ENCODE results near the gene GRK1. TPM values are rescaled to one million over a fixed set of nuclear protein-coding genes. Genes with fewer than 3 reads are reported as not detected.

Gene GRK1
- total and polyA plus RNA-seq, 4 experiments from 2014 or later = not detected

GRCh38 chr13:113634279-113635047, 32.6 kb upstream of the GRK1 start:
- Mint-ChIP-seq H3K4me3 (peak overlapping the region in 1 of 8 donors; percentile 5), H3K27ac (peak overlapping the region in 2 of 7 donors; percentile 46 to 54), H3K4me1 (peaks cover 0 to 5% (median under 1%) of the 10 kb centered on the region in 4 donors), H3K9me3 (peaks cover 0 to 3% (median 0%) of the 10 kb centered on the region in 8 donors), H3K27me3 (no peaks in the 10 kb centered on the region), H3K36me3 (peaks cover 65 to 74% of the 10 kb centered on the region in 2 donors)
- Histone ChIP-seq H3K27me3 (ENCODE audit: insufficient read depth, low read length) (no peaks in the 10 kb centered on the region), H3K27ac (ENCODE audit: low read depth, low read length) (no peak overlapping the region), H3K4me1 (ENCODE audit: insufficient read depth, low read length) (no peaks in the 10 kb centered on the region), H3K9me3 (ENCODE audit: control insufficient read depth in 1 of 2, low read length in 2 of 2) (no peaks in the 10 kb centered on the region), H3K36me3 (ENCODE audit: insufficient read depth, low read length) (peaks cover 49% of the 10 kb centered on the region), H3K4me3 (ENCODE audit: low read length in 2 of 2) (no peak overlapping the region)
- intact Hi-C loops (cut with micrococcal nuclease) = loop anchor here (5.0 kb wide), 1 partner anchor 283 kb away; no protein-coding TSS in a partner anchor
- CTCF ChIA-PET (ENCODE audit: partially characterized antibody) = no interaction called here
- DNase-seq = peak in 3 of 5 donors; percentile 4 to 14 (median 5)
- POLR2A ChIA-PET (ENCODE audit: partially characterized antibody) = no interaction called here

GRCh38 chr13:113635048-113635420, 32.0 kb upstream of the GRK1 start:
- intact Hi-C loops (cut with micrococcal nuclease) = loop anchor here (5.0 kb wide), 1 partner anchor 282 kb away; no protein-coding TSS in a partner anchor
- H3K4me1 ChIP-seq (ENCODE audit: insufficient read depth, low read length) = no peaks in the 10 kb centered on the region
- no peak overlapping the region for H3K4me3 ChIP-seq (ENCODE audit: low read length in 2 of 2)
- H3K27ac ChIP-seq (ENCODE audit: low read depth, low read length) = no peak overlapping the region
- H3K4me3 Mint-ChIP-seq = no peak overlapping the region
- H3K27me3 Mint-ChIP-seq = no peaks in the 10 kb centered on the region
- no peaks in the 10 kb centered on the region for H3K27me3 ChIP-seq (ENCODE audit: insufficient read depth, low read length)
- CTCF ChIA-PET (ENCODE audit: partially characterized antibody) = no interaction called here
- peaks cover 0 to 3% (median 0%) of the 10 kb centered on the region in 8 donors for H3K9me3 Mint-ChIP-seq
- peaks cover 0 to 5% (median under 1%) of the 10 kb centered on the region in 4 donors for H3K4me1 Mint-ChIP-seq
- peaks cover 70 to 76% of the 10 kb centered on the region in 2 donors for H3K36me3 Mint-ChIP-seq
- peaks cover 49% of the 10 kb centered on the region for H3K36me3 ChIP-seq (ENCODE audit: insufficient read depth, low read length)
- no peaks in the 10 kb centered on the region for H3K9me3 ChIP-seq (ENCODE audit: control insufficient read depth in 1 of 2, low read length in 2 of 2)
- POLR2A ChIA-PET (ENCODE audit: partially characterized antibody) = no interaction called here
- DNase-seq = no peak
- H3K27ac Mint-ChIP-seq = no peak overlapping the region

- H3K27me3 ChIP-seq (ENCODE audit: insufficient read depth, low read length) = no peaks in the 10 kb centered on the region
- Mint-ChIP-seq H3K27ac (no peak overlapping the region), H3K27me3 (no peaks in the 10 kb centered on the region), H3K4me3 (no peak overlapping the region), H3K36me3 (peaks cover 77% of the 10 kb centered on the region in 2 donors), H3K9me3 (peaks cover 0 to 5% (median 0%) of the 10 kb centered on the region in 8 donors), H3K4me1 (peaks cover 0 to 5% (median under 1%) of the 10 kb centered on the region in 4 donors)
- no peaks in the 10 kb centered on the region for H3K9me3 ChIP-seq (ENCODE audit: control insufficient read depth in 1 of 2, low read length in 2 of 2)
- POLR2A ChIA-PET (ENCODE audit: partially characterized antibody) = no interaction called here
- H3K27ac ChIP-seq (ENCODE audit: low read depth, low read length) = no peak overlapping the region
- intact Hi-C loops (cut with micrococcal nuclease) = loop anchor here (5.0 kb wide), 1 partner anchor 282 kb away; no protein-coding TSS in a partner anchor
- no peak overlapping the region for H3K4me3 ChIP-seq (ENCODE audit: low read length in 2 of 2)
- DNase-seq = no peak
- no peaks in the 10 kb centered on the region for H3K4me1 ChIP-seq (ENCODE audit: insufficient read depth, low read length)
- CTCF ChIA-PET (ENCODE audit: partially characterized antibody) = no interaction called here
- H3K36me3 ChIP-seq (ENCODE audit: insufficient read depth, low read length) = peaks cover 49% of the 10 kb centered on the region
These were observed 31.3 kb upstream of the GRK1 start for GRCh38 chr13:113635709-113636108.

GRCh38 chr13:113636266-113636963, 30.6 kb upstream of the GRK1 start:
- CTCF ChIA-PET (ENCODE audit: partially characterized antibody) = no interaction called here
- Histone ChIP-seq H3K4me3 (ENCODE audit: low read length in 2 of 2) (no peak overlapping the region), H3K27ac (ENCODE audit: low read depth, low read length) (no peak overlapping the region), H3K9me3 (ENCODE audit: control insufficient read depth in 1 of 2, low read length in 2 of 2) (no peaks in the 10 kb centered on the region), H3K36me3 (ENCODE audit: insufficient read depth, low read length) (peaks cover 49% of the 10 kb centered on the region), H3K27me3 (ENCODE audit: insufficient read depth, low read length) (no peaks in the 10 kb centered on the region), H3K4me1 (ENCODE audit: insufficient read depth, low read length) (no peaks in the 10 kb centered on the region)
- POLR2A ChIA-PET (ENCODE audit: partially characterized antibody) = no interaction called here
- DNase-seq = no peak
- Mint-ChIP-seq H3K36me3 (peaks cover 77% of the 10 kb centered on the region in 2 donors), H3K27me3 (no peaks in the 10 kb centered on the region), H3K4me3 (no peak overlapping the region), H3K4me1 (peaks cover 0 to 5% (median under 1%) of the 10 kb centered on the region in 4 donors), H3K27ac (no peak overlapping the region), H3K9me3 (peaks cover 0 to 7% (median 0%) of the 10 kb centered on the region in 8 donors)
- intact Hi-C loops (cut with micrococcal nuclease) = loop anchor here (5.0 kb wide), 1 partner anchor 281 kb away; no protein-coding TSS in a partner anchor

GRCh38 chr13:113637262-113638160, 29.5 kb upstream of the GRK1 start:
- no peak for DNase-seq
- H3K27ac ChIP-seq (ENCODE audit: low read depth, low read length) = no peak overlapping the region
- no peaks in the 10 kb centered on the region for H3K9me3 ChIP-seq (ENCODE audit: control insufficient read depth in 1 of 2, low read length in 2 of 2)
- CTCF ChIA-PET (ENCODE audit: partially characterized antibody) = no interaction called here
- H3K27me3 ChIP-seq (ENCODE audit: insufficient read depth, low read length) = no peaks in the 10 kb centered on the region
- Mint-ChIP-seq H3K27me3 (no peaks in the 10 kb centered on the region), H3K36me3 (peaks cover 78 to 81% of the 10 kb centered on the region in 2 donors), H3K4me1 (peaks cover 0 to 5% (median under 1%) of the 10 kb centered on the region in 4 donors), H3K4me3 (no peak overlapping the region), H3K27ac (no peak overlapping the region), H3K9me3 (peaks cover 0 to 14% (median 0%) of the 10 kb centered on the region in 8 donors)
- POLR2A ChIA-PET (ENCODE audit: partially characterized antibody) = no interaction called here
- no peaks in the 10 kb centered on the region for H3K4me1 ChIP-seq (ENCODE audit: insufficient read depth, low read length)
- H3K4me3 ChIP-seq (ENCODE audit: low read length in 2 of 2) = no peak overlapping the region
- peaks cover 44% of the 10 kb centered on the region for H3K36me3 ChIP-seq (ENCODE audit: insufficient read depth, low read length)
- intact Hi-C loops (cut with micrococcal nuclease) = loop anchor here (5.0 kb wide), 1 partner anchor 280 kb away; no protein-coding TSS in a partner anchor

GRCh38 chr13:113638173-113638746, 28.8 kb upstream of the GRK1 start:
- H3K4me1 Mint-ChIP-seq = peaks cover 0 to 5% (median under 1%) of the 10 kb centered on the region in 4 donors
- Histone ChIP-seq H3K4me1 (ENCODE audit: insufficient read depth, low read length) (no peaks in the 10 kb centered on the region), H3K36me3 (ENCODE audit: insufficient read depth, low read length) (peaks cover 44% of the 10 kb centered on the region), H3K9me3 (ENCODE audit: control insufficient read depth in 1 of 2, low read length in 2 of 2) (no peaks in the 10 kb centered on the region), H3K27ac (ENCODE audit: low read depth, low read length) (no peak overlapping the region), H3K27me3 (ENCODE audit: insufficient read depth, low read length) (no peaks in the 10 kb centered on the region), H3K4me3 (ENCODE audit: low read length in 2 of 2) (no peak overlapping the region)
- ChIA-PET CTCF (ENCODE audit: partially characterized antibody) (no interaction called here), POLR2A (ENCODE audit: partially characterized antibody) (no interaction called here)
- peaks cover 0 to 15% (median 0%) of the 10 kb centered on the region in 8 donors for H3K9me3 Mint-ChIP-seq
- H3K27ac Mint-ChIP-seq = no peak overlapping the region
- H3K4me3 Mint-ChIP-seq = no peak overlapping the region
- no peak for DNase-seq
- H3K27me3 Mint-ChIP-seq = no peaks in the 10 kb centered on the region
- H3K36me3 Mint-ChIP-seq = peaks cover 72 to 75% of the 10 kb centered on the region in 2 donors
- intact Hi-C loops (cut with micrococcal nuclease) = loop anchor here (5.0 kb wide), 1 partner anchor 279 kb away; no protein-coding TSS in a partner anchor
